Endothelial cell of umbilical vein (primary cell): ENCODE data around the gene COQ9.

ENCODE experiments used
- EZH2 ChIP-seq: IDR thresholded peaks from 2 replicates; pipeline ENCODE4 v1.6.1; 2012; ENCODE audit warnings: borderline replicate concordance, low read depth, mild to moderate bottlenecking, moderate library complexity, low read length, inconsistent platforms; ENCODE audit not compliant: severe bottlenecking
- GATA2 ChIP-seq: IDR thresholded peaks from 2 replicates; pipeline ENCODE4 v1.7.0; 2011; ENCODE audit warnings: low read depth, mild to moderate bottlenecking, moderate library complexity, mixed read lengths, low read length; ENCODE audit not compliant: insufficient read length, insufficient read depth
- JUN ChIP-seq: IDR thresholded peaks from 2 replicates; pipeline ENCODE4 v1.6.1; 2011; ENCODE audit warnings: borderline replicate concordance, low read depth; ENCODE audit not compliant: insufficient read length, insufficient read depth
- POLR2A ChIP-seq: IDR thresholded peaks from 2 replicates; pipeline ENCODE4 v1.6.1; 2012; ENCODE audit warnings: low read depth, mild to moderate bottlenecking, control low read depth, low read length
- POLR2AphosphoS5 ChIP-seq: IDR thresholded peaks from 2 replicates; pipeline ENCODE4 v1.6.1; 2012; ENCODE audit warnings: low read depth, mild to moderate bottlenecking, control low read depth, low read length, moderate library complexity; ENCODE audit not compliant: insufficient read depth
- TF ChIP-seq, protein P1 (sequence below): IDR thresholded peaks from 2 replicates; pipeline ENCODE4 v1.6.1; 2011; ENCODE audit not compliant: insufficient read depth, insufficient read length
- TF ChIP-seq, protein P2 (sequence below), 2 donors: IDR thresholded peaks; 1 replicate in 1 of 2; 2 replicates in 1 of 2; pipeline ENCODE4 v1.5.1; 2011; ENCODE audit warnings: low read length in 2 of 2, mild to moderate bottlenecking in 2 of 2, moderate library complexity in 2 of 2, control low read depth in 1 of 2, inconsistent platforms in 1 of 2, low read depth in 1 of 2; ENCODE audit not compliant: insufficient read depth in 1 of 2; ENCODE audit errors: extremely low read depth in 1 of 2

DNA sequence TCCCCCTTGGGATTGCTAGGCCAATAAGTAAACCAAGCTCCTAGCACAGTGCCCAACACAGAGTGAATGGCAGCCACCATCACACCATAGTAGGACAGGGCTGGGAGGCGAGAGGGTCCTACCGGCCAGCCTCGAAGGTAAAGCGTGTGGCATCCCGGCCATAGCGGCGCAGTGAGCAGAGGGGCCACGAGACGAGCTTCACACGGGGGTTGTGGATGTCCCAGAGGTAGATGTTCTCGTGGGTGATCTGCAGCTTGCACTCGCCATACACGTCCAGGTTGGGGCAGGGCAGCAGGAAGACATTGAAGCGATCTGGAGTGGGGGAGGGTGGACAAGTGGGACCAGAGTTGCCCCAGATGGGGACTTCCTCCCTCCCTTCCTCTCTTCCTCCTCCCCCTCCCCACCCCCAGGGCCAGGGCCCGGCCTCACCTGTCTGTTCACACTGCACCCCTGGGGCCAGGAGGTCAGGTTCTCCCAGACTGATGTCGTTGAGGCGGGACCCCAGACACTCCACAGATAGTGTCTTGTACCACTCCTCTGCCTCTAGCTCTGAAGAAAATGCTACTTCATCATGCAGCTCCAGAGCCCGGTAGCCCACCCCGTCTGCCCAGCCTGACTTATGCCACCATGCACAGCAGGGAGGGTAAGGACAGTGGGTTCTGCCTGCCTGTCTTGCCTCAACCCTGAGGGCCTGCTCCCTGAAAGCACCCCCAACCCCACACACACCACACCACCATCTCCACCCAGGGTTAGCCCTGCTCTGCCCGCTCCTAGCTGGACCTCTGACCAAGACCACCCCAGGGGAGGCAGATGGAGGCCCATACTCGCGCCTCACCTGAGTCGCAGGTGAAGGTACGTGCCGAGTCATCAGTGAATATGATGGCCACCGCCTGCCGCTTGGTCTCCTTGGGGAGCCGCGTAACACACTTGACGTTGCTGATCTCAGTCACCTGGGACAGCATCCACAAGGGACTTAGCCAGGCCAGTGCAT lies 27.7 kb downstream of the COQ9 start:
- TF ChIP-seq GATA2 (no peak), JUN (no peak), POLR2AphosphoS5 (no peak), POLR2A (no peak), EZH2 (no peak)
- TF ChIP-seq, protein P1, sequence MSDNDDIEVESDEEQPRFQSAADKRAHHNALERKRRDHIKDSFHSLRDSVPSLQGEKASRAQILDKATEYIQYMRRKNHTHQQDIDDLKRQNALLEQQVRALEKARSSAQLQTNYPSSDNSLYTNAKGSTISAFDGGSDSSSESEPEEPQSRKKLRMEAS = no peak
- TF ChIP-seq, protein P2, sequence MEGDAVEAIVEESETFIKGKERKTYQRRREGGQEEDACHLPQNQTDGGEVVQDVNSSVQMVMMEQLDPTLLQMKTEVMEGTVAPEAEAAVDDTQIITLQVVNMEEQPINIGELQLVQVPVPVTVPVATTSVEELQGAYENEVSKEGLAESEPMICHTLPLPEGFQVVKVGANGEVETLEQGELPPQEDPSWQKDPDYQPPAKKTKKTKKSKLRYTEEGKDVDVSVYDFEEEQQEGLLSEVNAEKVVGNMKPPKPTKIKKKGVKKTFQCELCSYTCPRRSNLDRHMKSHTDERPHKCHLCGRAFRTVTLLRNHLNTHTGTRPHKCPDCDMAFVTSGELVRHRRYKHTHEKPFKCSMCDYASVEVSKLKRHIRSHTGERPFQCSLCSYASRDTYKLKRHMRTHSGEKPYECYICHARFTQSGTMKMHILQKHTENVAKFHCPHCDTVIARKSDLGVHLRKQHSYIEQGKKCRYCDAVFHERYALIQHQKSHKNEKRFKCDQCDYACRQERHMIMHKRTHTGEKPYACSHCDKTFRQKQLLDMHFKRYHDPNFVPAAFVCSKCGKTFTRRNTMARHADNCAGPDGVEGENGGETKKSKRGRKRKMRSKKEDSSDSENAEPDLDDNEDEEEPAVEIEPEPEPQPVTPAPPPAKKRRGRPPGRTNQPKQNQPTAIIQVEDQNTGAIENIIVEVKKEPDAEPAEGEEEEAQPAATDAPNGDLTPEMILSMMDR (IDR thresholded peaks at IDR 0.05; ENCODE audit: extremely low read depth in 1 of 2, insufficient read depth in 1 of 2, low read depth in 1 of 2, low read length in 2 of 2) = no peak
